Measurements from ENCODE around the gene IRF2BP2.

- TF ChIP-seq EZH2 (IDR thresholded peaks at IDR 0.05), result no peak
- TF ChIP-seq POLR2AphosphoS5 (IDR thresholded peaks at IDR 0.05; ENCODE audit: borderline replicate concordance, low read depth, low read length), result no peak
- TF ChIP-seq FOXP2 (optimal IDR thresholded peaks at IDR 0.05; ENCODE audit: control extremely low read depth, extremely low read length, insufficient read depth), result no peak
Observed at GRCh38 chr1:234604495-234605398, 5.2 kb downstream of the IRF2BP2 start.

Data from SK-N-MC (cell line).